ENCODE measurements around the gene CRMP1. TPM values are rescaled to one million over a fixed set of nuclear protein-coding genes. Genes with fewer than 3 reads are reported as not detected.

CRMP1 gene
- total and polyA plus RNA-seq, 2 of the 4 experiments (the other 2 are of a cell fraction): 4.1 to 7.4 TPM

GRCh38 chr4:5801696-5802095 is 91.2 kb downstream of the CRMP1 start:
- no peak overlapping the region for H2BK120ac ChIP-seq (ENCODE audit: low read depth, low read length)
- peaks cover 65% of the 10 kb centered on the region for H3K36me3 ChIP-seq (ENCODE audit: control insufficient read depth, insufficient read depth, low read length)
- intact Hi-C loops (cut with micrococcal nuclease) (no loop called here), dilution Hi-C loops (cut with HindIII; ENCODE audit: low sequenced_read_pairs, unreplicated experiment) (no loop called here), in situ Hi-C loops (cut with MboI; ENCODE audit: low sequenced_read_pairs) (no loop called here)
- WGBS, 2 experiments (ENCODE audit: extremely low coverage in 2 of 2, insufficient read length in 1 of 2): 100% methylated on average over 1 of the region's 13 CpGs; no CpG with 5 or more reads in 1 of the 2 experiments
- no peak overlapping the region for H3K4ac ChIP-seq (ENCODE audit: low read depth, low read length)
- ChIA-PET CTCF (no interaction called here), POLR2A (ENCODE audit: unreplicated experiment) (no interaction called here)
- no peak overlapping the region for H4K91ac ChIP-seq (ENCODE audit: insufficient read depth, low read depth, low read length)
- no peak overlapping the region for H2BK15ac ChIP-seq (ENCODE audit: low read depth, low read length)
- no peak overlapping the region for H3K4me2 ChIP-seq (ENCODE audit: low read depth, low read length)
- H3K9me3 ChIP-seq (ENCODE audit: control insufficient read depth, insufficient read depth, low read length): no peaks in the 10 kb centered on the region
- H2BK5ac ChIP-seq (ENCODE audit: low read depth, low read length, poor library complexity, severe bottlenecking): no peak overlapping the region
- no peak overlapping the region for H3K27ac ChIP-seq (ENCODE audit: insufficient read depth, low read length)
- no peak overlapping the region for H2BK20ac ChIP-seq (ENCODE audit: low read depth, low read length)
- no peak overlapping the region for H3K23ac ChIP-seq (ENCODE audit: low read depth, low read length)
- no TSS peak for BruUV-seq (replicated peaks)
- peaks cover 3% of the 10 kb centered on the region; the same call in 1 of the 2 replicates for H3K4me1 ChIP-seq (ENCODE audit: control insufficient read depth, insufficient read depth, low read length)
- no peaks in the 10 kb centered on the region for H4K20me1 ChIP-seq (ENCODE audit: insufficient read depth, low read length)
- H3K4me3 ChIP-seq (ENCODE audit: insufficient read depth, low read depth, low read length): no peak overlapping the region
- H2AK9ac ChIP-seq (replicated peaks; ENCODE audit: low read depth, low read length, poor library complexity): no peak overlapping the region
- DNase-seq (no peak), ATAC-seq (ENCODE audit: low read depth) (no peak)
- H3K27me3 ChIP-seq (ENCODE audit: control insufficient read depth, insufficient read depth, low read length): no peaks in the 10 kb centered on the region
- H2AK5ac ChIP-seq (ENCODE audit: low read depth, low read length): no peak overlapping the region
- H3K9ac ChIP-seq (ENCODE audit: low read depth, low read length): no peak overlapping the region
- H3K14ac ChIP-seq (replicated peaks; ENCODE audit: low read depth, low read length): no peak overlapping the region
- peaks cover 3% of the 10 kb centered on the region; the same call in 1 of the 2 replicates for H3K9me1 ChIP-seq (ENCODE audit: insufficient read depth, low read length)
- H4K8ac ChIP-seq (ENCODE audit: low read depth in 2 of 2, low read length in 2 of 2): no peak overlapping the region
- H2AFZ ChIP-seq (replicated peaks; ENCODE audit: low read length, poor library complexity): no peak overlapping the region
- H3K79me1 ChIP-seq (ENCODE audit: low read depth in 1 of 2, low read length in 2 of 2): no peaks in the 10 kb centered on the region
- TF ChIP-seq NFE2L2 (IDR thresholded peaks at IDR 0.05; ENCODE audit: low read depth, low read length) (no peak), CTCF (conservative IDR thresholded peaks at IDR 0.05; ENCODE audit: low read depth, low read length) (no peak), BHLHE40 (IDR thresholded peaks at IDR 0.05; ENCODE audit: low read depth, low read length) (no peak)
- H4K5ac ChIP-seq (ENCODE audit: low read depth, low read length): no peak overlapping the region
- H3K56ac ChIP-seq (ENCODE audit: extremely low read depth, insufficient read depth, low read length): no peak overlapping the region
- H3K18ac ChIP-seq (ENCODE audit: low read depth, low read length): no peak overlapping the region
